Tibial nerve (tissue), 4 donors: Measurements from ENCODE around the gene DENND4C. TPM values are rescaled to one million over a fixed set of nuclear protein-coding genes. Genes with fewer than 3 reads are reported as not detected.
"Not testable (repeated sequence)": the region's sequence is repeated elsewhere in the genome, so short reads cannot be mapped to it uniquely, and the experiment has no call there.

ENCODE experiments used
- DNase-seq, 2 donors: peaks; one replicate each; pipeline ENCODE4 v3.0.0-alpha.2; 2019; ENCODE audit warnings: low spot score in 2 of 2
- H3K27ac ChIP-seq, 4 donors: fragments of 200-600 bp; sonication (generic) in 3 of 4; one replicate each; pipeline ENCODE4 v1.5.1; 2017 to 2019; ENCODE audit warnings: mild to moderate bottlenecking in 1 of 4
- H3K27me3 ChIP-seq, 2 donors: fragments of 200-600 bp; sonication (generic) in 1 of 2; one replicate each; pipeline versions ENCODE4 v1.5.1 to v1.6.0; 2017 to 2019
- H3K36me3 ChIP-seq, 3 donors: fragments of 200-600 bp; sonication (generic); one replicate each; pipeline ENCODE4 v1.5.1; 2018 to 2019
- H3K4me1 ChIP-seq, 4 donors: fragments of 200-600 bp; sonication (generic) in 3 of 4; one replicate each; pipeline ENCODE4 v1.5.1; 2017 to 2019
- H3K4me3 ChIP-seq, 4 donors: fragments of 200-600 bp; sonication (generic) in 3 of 4; one replicate each; pipeline ENCODE4 v1.5.1; 2017 to 2019; ENCODE audit warnings: mild to moderate bottlenecking in 1 of 4, moderate library complexity in 1 of 4
- H3K9me3 ChIP-seq, 4 donors: fragments of 200-600 bp; sonication (generic) in 3 of 4; one replicate each; pipeline ENCODE4 v1.5.1; 2017 to 2019
- CTCF ChIP-seq, 5 experiments: fragments of 200-600 bp in 3 of 5; fragments of 450-650 bp in 2 of 5; sonication (generic) in 3 of 5; IDR thresholded peaks; one replicate each; pipeline ENCODE4 v1.5.1; 2016 to 2019; ENCODE audit warnings: antibody characterized with exemption in 5 of 5, mild to moderate bottlenecking in 3 of 5, moderate library complexity in 2 of 5
- EP300 ChIP-seq, 2 donors: sonication (generic); formaldehyde crosslinking; IDR thresholded peaks; one replicate each; pipeline ENCODE4 v1.6.1; 2017; ENCODE audit warnings: antibody characterized with exemption in 2 of 2, mild to moderate bottlenecking in 1 of 2
- POLR2A ChIP-seq, 2 donors: fragments of 450-650 bp; IDR thresholded peaks; one replicate each; pipeline ENCODE4 v1.6.1; 2017; ENCODE audit warnings: antibody characterized with exemption in 2 of 2, mild to moderate bottlenecking in 2 of 2, moderate library complexity in 2 of 2
- WGBS, 2 donors: methylation state at CpG; one replicate each; pipeline ENCODE4 v1.1.5; 2018; 5-methylcytosine and 5-hydroxymethylcytosine counted together
- total RNA-seq, 4 donors: library from RNA; depleted of rRNA; stranded (reverse); fragments of >200 nt; gene quantifications; one replicate each; pipeline ENCODE4 v1.1.0, GENCODE V29; 2016

DENND4C gene
- total RNA-seq, 4 donors from 2014 or later, result 60.4 to 102 (median 72.5) TPM

- Histone ChIP-seq H3K27me3 (no peaks in the 10 kb centered on the region), H3K4me1 (no peaks in the 10 kb centered on the region), H3K27ac (no peak overlapping the region), H3K9me3 (peaks cover 0 to 2% (median 0%) of the 10 kb centered on the region in 4 donors), H3K36me3 (no peaks in the 10 kb centered on the region), H3K4me3 (no peak overlapping the region)
- no peak for TF ChIP-seq CTCF (IDR thresholded peaks at IDR 0.05)
- no peak for TF ChIP-seq POLR2A (IDR thresholded peaks at IDR 0.05)
- no peak for TF ChIP-seq EP300 (IDR thresholded peaks at IDR 0.05)
- 60 to 76% methylated on average over 1 of the region's 1 CpG for WGBS, 2 donors
- DNase-seq, result no peak
Measured at GRCh38 chr9:19397845-19398244, 167.4 kb downstream of the DENND4C start.

GRCh38 chr9:19403231-19403630 is 172.7 kb downstream of the DENND4C start:
- H3K9me3 ChIP-seq, result peaks cover 0 to 15% (median 2%) of the 10 kb centered on the region in 4 donors
- not testable (repeated sequence) for H3K27me3 ChIP-seq, DNase-seq, H3K4me1 ChIP-seq, H3K27ac ChIP-seq, H3K36me3 ChIP-seq, H3K4me3 ChIP-seq
- 83 to 92% methylated on average over 4 of the region's 4 CpGs for WGBS, 2 donors

GRCh38 chr9:19404283-19405075 is 174.0 kb downstream of the DENND4C start:
- H3K27me3 ChIP-seq, result no peaks in the 10 kb centered on the region
- DNase-seq, result no peak
- no peak overlapping the region for H3K27ac ChIP-seq
- H3K4me3 ChIP-seq, result no peak overlapping the region
- 65 to 67% methylated on average over 4 of the region's 4 CpGs for WGBS, 2 donors
- TF ChIP-seq POLR2A (IDR thresholded peaks at IDR 0.05) (no peak), CTCF (IDR thresholded peaks at IDR 0.05) (no peak), EP300 (IDR thresholded peaks at IDR 0.05) (no peak)
- peaks cover 0 to 15% (median 2%) of the 10 kb centered on the region in 4 donors for H3K9me3 ChIP-seq
- H3K4me1 ChIP-seq, result peaks cover 0 to 10% (median 1%) of the 10 kb centered on the region in 4 donors
- no peaks in the 10 kb centered on the region for H3K36me3 ChIP-seq

GRCh38 chr9:19405771-19406170 is 175.3 kb downstream of the DENND4C start:
- peaks cover 0 to 23% (median 6%) of the 10 kb centered on the region in 4 donors for H3K4me1 ChIP-seq
- no peak for DNase-seq
- TF ChIP-seq CTCF (IDR thresholded peaks at IDR 0.05), result no peak
- TF ChIP-seq EP300 (IDR thresholded peaks at IDR 0.05), result no peak
- TF ChIP-seq POLR2A (IDR thresholded peaks at IDR 0.05), result no peak
- H3K4me3 ChIP-seq, result no peak overlapping the region
- H3K27me3 ChIP-seq, result no peaks in the 10 kb centered on the region
- WGBS, 2 donors, result 83 to 84% methylated on average over 1 of the region's 1 CpG
- no peak overlapping the region for H3K27ac ChIP-seq
- no peaks in the 10 kb centered on the region for H3K36me3 ChIP-seq
- H3K9me3 ChIP-seq, result peaks cover 0 to 15% (median 2%) of the 10 kb centered on the region in 4 donors

- Histone ChIP-seq H3K27me3 (no peaks in the 10 kb centered on the region), H3K27ac (peak overlapping the region; percentile 75 to 85 (median 78)), H3K36me3 (no peaks in the 10 kb centered on the region), H3K9me3 (peaks cover 0 to 8% (median under 1%) of the 10 kb centered on the region in 4 donors), H3K4me1 (peaks cover 0 to 30% (median 6%) of the 10 kb centered on the region in 4 donors), H3K4me3 (peak overlapping the region; percentile 49 to 92 (median 76))
- 3% methylated on average over 15 to 20 of the region's 20 CpGs for WGBS, 2 donors
- no peak for TF ChIP-seq CTCF (IDR thresholded peaks at IDR 0.05)
- TF ChIP-seq EP300 (IDR thresholded peaks at IDR 0.05), result no peak
- TF ChIP-seq POLR2A (IDR thresholded peaks at IDR 0.05), result no peak
- peak in 1 of 2 donors; percentile 42 for DNase-seq
Measured at GRCh38 chr9:19408316-19408692, 177.8 kb downstream of the DENND4C start.
